ENCODE data around the gene IGFBP7.

Gene IGFBP7

GRCh38 chr4:57129477-57129876, 19.3 kb upstream of the IGFBP7 start:
- no peak for TF ChIP-seq CTCF (IDR thresholded peaks at IDR 0.05; ENCODE audit: insufficient read depth, low read length, poor library complexity, severe bottlenecking)
- Histone ChIP-seq H3K36me3 (ENCODE audit: control insufficient read depth, insufficient read depth, low read length) (no peaks in the 10 kb centered on the region), H3K27me3 (replicated peaks; ENCODE audit: control insufficient read depth, insufficient read depth, low read length) (no peaks in the 10 kb centered on the region), H3K4me3 (replicated peaks; ENCODE audit: low read depth, low read length) (no peak overlapping the region)
- no peak for DNase-seq (ENCODE audit: extremely low read depth, insufficient read length)

- Histone ChIP-seq H3K27me3 (replicated peaks; ENCODE audit: control insufficient read depth, insufficient read depth, low read length) (no peaks in the 10 kb centered on the region), H3K4me3 (replicated peaks; ENCODE audit: low read depth, low read length) (no peak overlapping the region), H3K36me3 (ENCODE audit: control insufficient read depth, insufficient read depth, low read length) (no peaks in the 10 kb centered on the region)
- DNase-seq (ENCODE audit: extremely low read depth, insufficient read length) = no peak
- TF ChIP-seq CTCF (IDR thresholded peaks at IDR 0.05; ENCODE audit: insufficient read depth, low read length, poor library complexity, severe bottlenecking) = no peak
These were observed 17.2 kb upstream of the IGFBP7 start for GRCh38 chr4:57127361-57127760.

- no peaks in the 10 kb centered on the region for H3K27me3 ChIP-seq (replicated peaks; ENCODE audit: control insufficient read depth, insufficient read depth, low read length)
- no peak overlapping the region for H3K4me3 ChIP-seq (replicated peaks; ENCODE audit: low read depth, low read length)
- H3K36me3 ChIP-seq (ENCODE audit: control insufficient read depth, insufficient read depth, low read length) = no peaks in the 10 kb centered on the region
- no peak for TF ChIP-seq CTCF (IDR thresholded peaks at IDR 0.05; ENCODE audit: insufficient read depth, low read length, poor library complexity, severe bottlenecking)
- no peak for DNase-seq (ENCODE audit: extremely low read depth, insufficient read length)
These were observed 15.8 kb upstream of the IGFBP7 start for GRCh38 chr4:57125996-57126395.

- Histone ChIP-seq H3K27me3 (replicated peaks; ENCODE audit: control insufficient read depth, insufficient read depth, low read length) (no peaks in the 10 kb centered on the region), H3K36me3 (ENCODE audit: control insufficient read depth, insufficient read depth, low read length) (no peaks in the 10 kb centered on the region), H3K4me3 (replicated peaks; ENCODE audit: low read depth, low read length) (no peak overlapping the region)
- no peak for DNase-seq (ENCODE audit: extremely low read depth, insufficient read length)
- no peak for TF ChIP-seq CTCF (IDR thresholded peaks at IDR 0.05; ENCODE audit: insufficient read depth, low read length, poor library complexity, severe bottlenecking)
These were observed 14.0 kb upstream of the IGFBP7 start for GRCh38 chr4:57124145-57124544.

- no peak for DNase-seq (ENCODE audit: extremely low read depth, insufficient read length)
- Histone ChIP-seq H3K27me3 (replicated peaks; ENCODE audit: control insufficient read depth, insufficient read depth, low read length) (no peaks in the 10 kb centered on the region), H3K4me3 (replicated peaks; ENCODE audit: low read depth, low read length) (no peak overlapping the region), H3K36me3 (ENCODE audit: control insufficient read depth, insufficient read depth, low read length) (no peaks in the 10 kb centered on the region)
- TF ChIP-seq CTCF (IDR thresholded peaks at IDR 0.05; ENCODE audit: insufficient read depth, low read length, poor library complexity, severe bottlenecking) = no peak
These were observed 12.8 kb upstream of the IGFBP7 start for GRCh38 chr4:57122959-57123358.

GRCh38 chr4:57119054-57119651, 9.0 kb upstream of the IGFBP7 start:
- no peak for DNase-seq (ENCODE audit: extremely low read depth, insufficient read length)
- Histone ChIP-seq H3K4me3 (replicated peaks; ENCODE audit: low read depth, low read length) (no peak overlapping the region), H3K36me3 (ENCODE audit: control insufficient read depth, insufficient read depth, low read length) (no peaks in the 10 kb centered on the region), H3K27me3 (replicated peaks; ENCODE audit: control insufficient read depth, insufficient read depth, low read length) (no peaks in the 10 kb centered on the region)
- no peak for TF ChIP-seq CTCF (IDR thresholded peaks at IDR 0.05; ENCODE audit: insufficient read depth, low read length, poor library complexity, severe bottlenecking)
